ENCODE results near the gene TRPV3.

GRCh38 chr17:3469529-3469928 lies 88.1 kb downstream of the TRPV3 start:
- no peak for TF ChIP-seq RAD21 (IDR thresholded peaks at IDR 0.05)
- TF ChIP-seq CTCF (IDR thresholded peaks at IDR 0.05; ENCODE audit: low read depth, low read length, missing input control): no peak
- no peak for TF ChIP-seq MAX (IDR thresholded peaks at IDR 0.05)
- TF ChIP-seq HNF4A (conservative IDR thresholded peaks at IDR 0.05): no peak
- TF ChIP-seq YY1 (IDR thresholded peaks at IDR 0.05): no peak
